Naive thymus-derived CD4-positive, alpha-beta T cell (primary cell): Measurements from ENCODE around the gene RPL41. TPM values are rescaled to one million over a fixed set of nuclear protein-coding genes. Genes with fewer than 3 reads are reported as not detected.

ENCODE experiments used
- ATAC-seq: fragments of 150-1000 bp; cut with Tn5 transposase; 2 replicates; pipeline ENCODE4 v1.10.0; 2021; ENCODE audit warnings: mild to moderate bottlenecking, moderate library complexity
- CTCF ChIA-PET: fragments of 350-600 bp; sonication (Branson Sonifier 250); formaldehyde crosslinking; loops from one replicate; lab custom pipeline; 2021; ENCODE audit warnings: antibody characterized with exemption; lab: Charles Lee
- POLR2A ChIA-PET: fragments of 350-600 bp; sonication (Branson Sonifier 250); formaldehyde crosslinking; loops from one replicate; lab custom pipeline; 2021; ENCODE audit warnings: antibody characterized with exemption, inconsistent platforms; lab: Charles Lee
- DNase-seq, 9 donors: peaks; one replicate each; pipeline versions ENCODE4 v3.0.0 to v3.0.0-alpha.2; 2020 to 2022; ENCODE audit warnings: mixed read lengths in 1 of 9
- H3K27ac ChIP-seq: one replicate; pipeline ENCODE4 v1.7.0; 2013; ENCODE audit warnings: mild to moderate bottlenecking, low read depth, low read length, moderate library complexity
- H3K27me3 ChIP-seq, 2 donors: one replicate each; pipeline ENCODE4 v1.7.0; 2013; ENCODE audit warnings: low read length in 2 of 2, mild to moderate bottlenecking in 2 of 2, moderate library complexity in 2 of 2; ENCODE audit not compliant: control insufficient read depth in 2 of 2, insufficient read depth in 2 of 2
- H3K36me3 ChIP-seq, 3 experiments: 1 replicate in 2 of 3; 2 replicates in 1 of 3; pipeline ENCODE4 v1.7.0; 2013; ENCODE audit warnings: low read length in 3 of 3, mild to moderate bottlenecking in 3 of 3, moderate library complexity in 1 of 3; ENCODE audit not compliant: insufficient read depth in 3 of 3, control insufficient read depth in 2 of 3
- H3K4me1 ChIP-seq, 2 donors: one replicate each; pipeline ENCODE4 v1.7.0; 2013; ENCODE audit warnings: low read length in 2 of 2, mild to moderate bottlenecking in 2 of 2, moderate library complexity in 1 of 2; ENCODE audit not compliant: control insufficient read depth in 2 of 2, insufficient read depth in 2 of 2
- H3K4me3 ChIP-seq: 2 replicates; pipeline ENCODE4 v1.7.0; 2013; ENCODE audit warnings: mild to moderate bottlenecking, low read length
- H3K9me3 ChIP-seq, 3 experiments: 1 replicate in 2 of 3; 2 replicates in 1 of 3; pipeline ENCODE4 v1.7.0; 2013; ENCODE audit warnings: low read length in 3 of 3; ENCODE audit not compliant: control insufficient read depth in 2 of 3
- H3K27ac Mint-ChIP-seq, 9 donors: one replicate each; pipeline ENCODE4 v1.8.0; 2020 to 2022; ENCODE audit warnings: mixed read lengths in 9 of 9, mild to moderate bottlenecking in 8 of 9, moderate library complexity in 5 of 9, inconsistent platforms in 2 of 9
- H3K27me3 Mint-ChIP-seq, 5 donors: one replicate each; pipeline ENCODE4 v1.8.0; 2021 to 2022; ENCODE audit warnings: mixed read lengths in 5 of 5, mild to moderate bottlenecking in 1 of 5
- H3K36me3 Mint-ChIP-seq, 5 donors: one replicate each; pipeline ENCODE4 v1.8.0; 2020 to 2022; ENCODE audit warnings: mixed read lengths in 5 of 5, mild to moderate bottlenecking in 3 of 5, inconsistent platforms in 1 of 5
- H3K4me1 Mint-ChIP-seq, 7 donors: one replicate each; pipeline ENCODE4 v1.8.0; 2020 to 2022; ENCODE audit warnings: mixed read lengths in 7 of 7, mild to moderate bottlenecking in 3 of 7, inconsistent platforms in 1 of 7
- H3K4me3 Mint-ChIP-seq, 10 donors: one replicate each; pipeline ENCODE4 v1.8.0; 2020 to 2022; ENCODE audit warnings: mild to moderate bottlenecking in 10 of 10, mixed read lengths in 10 of 10, moderate library complexity in 6 of 10, inconsistent platforms in 2 of 10
- H3K9me3 Mint-ChIP-seq, 11 donors: one replicate each; pipeline ENCODE4 v1.8.0; 2020 to 2022; ENCODE audit warnings: mixed read lengths in 11 of 11, mild to moderate bottlenecking in 4 of 11, inconsistent platforms in 1 of 11, moderate library complexity in 1 of 11
- intact Hi-C, 2 donors: fragments of 100-400 bp; cut with micrococcal nuclease; formaldehyde crosslinking; loops; one replicate each; pipeline ENCODE4 v1.15.1; 2023
- polyA plus RNA-seq, 2 donors: library from polyadenylated mRNA; unstranded; fragments of 300-500 nt; fragmentation: Illumina TruSeq; gene quantifications; one replicate each; pipeline ENCODE4 v1.2.3, GENCODE V29; 2021
- total RNA-seq, 6 experiments: library from RNA in 5 of 6; stranded (reverse) in 5 of 6; gene quantifications; 1 replicate in 5 of 6; 2 replicates in 1 of 6; pipeline ENCODE4 v1.2.3 and lab custom pipeline; 2021 to 2026

The RPL41 gene
- total and polyA plus RNA-seq, 7 experiments from 2014 or later, result 3,787 to 10,251 (median 6,043) TPM

GRCh38 chr12:56118688-56119357, 2.4 kb downstream of the RPL41 start:
- peaks cover 0 to 22% (median 0%) of the 10 kb centered on the region in 3 experiments for H3K36me3 ChIP-seq

DNA sequence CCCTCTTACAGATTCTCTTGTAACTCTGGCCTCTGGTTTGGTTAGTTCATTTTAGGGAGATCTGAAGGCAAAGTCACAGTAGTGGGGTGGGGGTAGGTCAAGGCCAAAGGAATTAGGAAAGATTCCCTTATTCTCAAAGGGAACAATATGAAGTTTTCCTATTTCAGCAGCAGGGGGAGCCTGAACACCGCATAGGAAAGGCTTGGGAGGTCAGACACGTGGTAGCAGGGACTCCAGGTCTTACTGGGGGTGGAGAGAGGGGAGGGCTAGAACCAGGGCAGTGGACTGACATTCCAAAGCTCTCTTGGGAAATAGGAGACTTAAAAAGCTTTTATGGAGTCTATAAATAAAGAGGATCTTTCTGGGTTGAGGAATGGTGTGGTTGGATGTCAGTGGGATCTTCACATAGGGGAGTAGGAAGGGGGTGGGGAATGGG, 2.9 kb downstream of the RPL41 start:
- H3K9me3 ChIP-seq, result no peaks in the 10 kb centered on the region
- peak in 8 of 9 donors; percentile 48 to 70 (median 60) for DNase-seq
- H3K27me3 Mint-ChIP-seq, result no peaks in the 10 kb centered on the region
- intact Hi-C loops, result loop anchor here (1.0 to 10.0 kb wide), 18 partner anchors 39 to 1623 kb away; partner anchors contain the start of genes ANKRD52 (in 2 of the 2), COQ10A (in 2 of the 2), SUOX (in 2 of the 2) and BAZ2A (in 1 of the 2)
- H3K27ac ChIP-seq, result peak overlapping the region; percentile 93
- no peak overlapping the region for H3K4me3 ChIP-seq
- POLR2A ChIA-PET, result interaction anchor here (0.8 to 7.6 kb wide), 15 partner anchors 9 to 351 kb away, joined by 3 to 230 read pairs (median 11); partner anchors contain the start of genes ANKRD52, ESYT1, MYL6 and PA2G4
- no peaks in the 10 kb centered on the region for H3K27me3 ChIP-seq
- peaks cover 0 to 5% (median 0%) of the 10 kb centered on the region in 11 donors for H3K9me3 Mint-ChIP-seq
- no peak for ATAC-seq
- peaks cover 7 to 25% (median 17%) of the 10 kb centered on the region in 5 donors for H3K36me3 Mint-ChIP-seq
- H3K27ac Mint-ChIP-seq, result peak overlapping the region; percentile 89 to 99 (median 98)
- peaks cover 24 to 25% of the 10 kb centered on the region in 2 donors for H3K4me1 ChIP-seq
- peaks cover 24 to 53% (median 41%) of the 10 kb centered on the region in 7 donors for H3K4me1 Mint-ChIP-seq
- peaks cover 0 to 20% (median 0%) of the 10 kb centered on the region in 3 experiments for H3K36me3 ChIP-seq
- peak overlapping the region; percentile 87 to 100 (median 96) for H3K4me3 Mint-ChIP-seq
- CTCF ChIA-PET, result interaction anchor here (0.7 to 13.4 kb wide), 15 partner anchors 9 to 344 kb away, joined by 3 to 193 read pairs (median 4); partner anchors contain the start of genes ESYT1, MYL6, PA2G4 and RNF41

More at GRCh38 chr12:56118688-56119357, 2.4 kb downstream of the RPL41 start:
- DNase-seq (no peak), ATAC-seq (no peak)
- peaks cover 24 to 25% of the 10 kb centered on the region in 2 donors for H3K4me1 ChIP-seq
- H3K27ac Mint-ChIP-seq, result peak overlapping the region; percentile 89 to 99 (median 98)
- peaks cover 24 to 49% (median 36%) of the 10 kb centered on the region in 7 donors for H3K4me1 Mint-ChIP-seq
- peak overlapping the region; percentile 93 for H3K27ac ChIP-seq
- CTCF ChIA-PET, result interaction anchor here (0.5 to 13.4 kb wide), 24 partner anchors 9 to 380 kb away, joined by 3 to 193 read pairs (median 5); partner anchors contain the start of genes ANKRD52, ESYT1, MYL6 and PA2G4
- H3K4me3 ChIP-seq, result peak overlapping the region; percentile 95
- POLR2A ChIA-PET, result interaction anchor here (0.8 to 7.6 kb wide), 36 partner anchors 9 to 375 kb away, joined by 3 to 230 read pairs (median 5); partner anchors contain the start of genes ANKRD52, CNPY2, ESYT1 and GDF11
- peaks cover 7 to 25% (median 19%) of the 10 kb centered on the region in 5 donors for H3K36me3 Mint-ChIP-seq
- no peaks in the 10 kb centered on the region for H3K27me3 ChIP-seq
- H3K9me3 ChIP-seq, result no peaks in the 10 kb centered on the region
- H3K27me3 Mint-ChIP-seq, result no peaks in the 10 kb centered on the region
- intact Hi-C loops, result loop anchor here (1.0 to 10.0 kb wide), 33 partner anchors 7 to 1623 kb away; partner anchors contain the start of genes ANKRD52 (in 2 of the 2), COQ10A (in 2 of the 2), MYL6 (in 2 of the 2) and MYL6B (in 2 of the 2)
- peak overlapping the region; percentile 87 to 100 (median 96) for H3K4me3 Mint-ChIP-seq
- H3K9me3 Mint-ChIP-seq, result peaks cover 0 to 5% (median 0%) of the 10 kb centered on the region in 11 donors

DNA sequence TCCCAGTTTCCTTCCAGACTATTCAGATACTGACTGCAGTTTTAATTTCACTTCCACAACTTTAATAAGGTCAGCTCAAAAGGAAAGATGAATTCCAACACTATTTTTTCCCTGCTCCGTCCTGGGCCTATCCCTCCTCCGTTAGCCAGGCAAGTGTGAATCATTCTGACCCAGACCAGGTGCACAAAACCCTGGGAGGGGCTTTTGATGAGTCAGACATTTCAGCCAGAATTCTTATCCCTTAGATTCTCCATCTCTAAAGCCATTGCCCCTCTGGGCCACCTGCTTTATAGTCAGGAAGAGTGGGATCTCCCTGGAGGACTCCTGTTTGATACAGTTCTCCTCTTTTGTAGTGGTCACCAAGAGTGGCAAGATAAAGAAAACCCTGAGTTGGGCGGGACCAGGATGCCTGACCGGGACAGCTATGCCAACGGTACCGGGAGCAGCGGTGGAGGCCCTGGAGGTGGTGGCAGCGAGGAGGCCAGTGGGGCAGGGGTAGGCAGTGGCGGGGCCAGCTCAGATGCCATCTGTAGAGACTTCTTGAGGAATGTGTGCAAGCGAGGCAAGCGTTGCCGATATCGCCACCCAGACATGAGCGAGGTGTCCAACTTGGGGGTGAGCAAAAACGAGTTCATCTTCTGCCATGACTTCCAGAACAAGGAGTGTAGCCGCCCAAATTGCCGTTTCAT, 3.9 kb downstream of the RPL41 start:
- Mint-ChIP-seq H3K4me1 (peaks cover 24 to 60% (median 46%) of the 10 kb centered on the region in 7 donors), H3K36me3 (peaks cover 7 to 25% (median 17%) of the 10 kb centered on the region in 5 donors), H3K4me3 (peak overlapping the region in 1 of 10 donors; percentile 18), H3K9me3 (peaks cover 0 to 5% (median 0%) of the 10 kb centered on the region in 11 donors), H3K27ac (peak overlapping the region in 2 of 9 donors; percentile 36 to 38), H3K27me3 (no peaks in the 10 kb centered on the region)
- H3K27me3 ChIP-seq, result no peaks in the 10 kb centered on the region
- no peaks in the 10 kb centered on the region for H3K9me3 ChIP-seq
- ChIA-PET CTCF (interaction anchor here (0.7 to 13.4 kb wide), 12 partner anchors 8 to 343 kb away, joined by 3 to 193 read pairs (median 4); partner anchors contain the start of genes ESYT1, MYL6, PA2G4 and RNF41), POLR2A (interaction anchor here (0.5 to 7.6 kb wide), 11 partner anchors 8 to 147 kb away, joined by 3 to 230 read pairs (median 46); partner anchors contain the start of genes ANKRD52, ESYT1, MYL6 and PA2G4)
- H3K27ac ChIP-seq, result no peak overlapping the region
- DNase-seq, result no peak
- intact Hi-C loops, result no loop called here
- ATAC-seq, result no peak
- H3K4me3 ChIP-seq, result no peak overlapping the region
- H3K36me3 ChIP-seq, result peaks cover 0 to 20% (median 0%) of the 10 kb centered on the region in 3 experiments
- H3K4me1 ChIP-seq, result peaks cover 24 to 29% of the 10 kb centered on the region in 2 donors

GRCh38 chr12:56121204-56121870, 4.9 kb downstream of the RPL41 start:
- Histone ChIP-seq H3K4me1 (peaks cover 27 to 35% of the 10 kb centered on the region in 2 donors), H3K27me3 (no peaks in the 10 kb centered on the region), H3K36me3 (peaks cover 0 to 18% (median 0%) of the 10 kb centered on the region in 3 experiments), H3K4me3 (no peak overlapping the region), H3K9me3 (no peaks in the 10 kb centered on the region), H3K27ac (no peak overlapping the region)
- Mint-ChIP-seq H3K27ac (peak overlapping the region in 1 of 9 donors; percentile 36), H3K27me3 (no peaks in the 10 kb centered on the region), H3K9me3 (peaks cover 0 to 5% (median 0%) of the 10 kb centered on the region in 11 donors), H3K4me1 (peaks cover 29 to 60% (median 50%) of the 10 kb centered on the region in 7 donors), H3K36me3 (peaks cover 7 to 25% (median 17%) of the 10 kb centered on the region in 5 donors), H3K4me3 (no peak overlapping the region)
- POLR2A ChIA-PET, result interaction anchor here (0.7 to 7.6 kb wide), 4 partner anchors 17 to 137 kb away, joined by 3 to 230 read pairs (median 74); partner anchors contain the start of genes ANKRD52, PA2G4 and SMARCC2
- intact Hi-C loops, result no loop called here
- DNase-seq (no peak), ATAC-seq (no peak)
- CTCF ChIA-PET, result interaction anchor here (0.7 to 13.4 kb wide), 3 partner anchors 68 to 85 kb away, joined by 3 to 193 read pairs (median 3); partner anchors contain the start of gene SMARCC2

DNA sequence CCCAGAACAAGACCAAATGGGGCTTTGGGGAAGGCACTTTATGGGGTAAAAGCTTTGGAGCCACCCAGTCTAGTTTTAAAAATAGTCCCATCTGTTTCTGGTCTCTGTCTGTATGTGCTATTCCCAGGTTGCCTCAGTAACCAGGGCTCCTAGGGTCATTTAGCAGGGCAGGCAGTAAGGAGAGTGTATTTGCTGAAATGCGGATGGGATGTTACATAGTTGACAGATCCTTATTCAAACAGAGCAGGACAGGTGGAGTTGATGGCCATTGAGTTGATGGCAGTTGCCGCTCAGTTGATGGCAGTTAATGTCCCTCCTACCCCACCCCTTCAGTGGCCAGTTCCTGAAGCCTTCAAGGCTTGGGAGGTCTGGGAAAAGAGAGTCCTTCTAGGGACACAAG, 6.2 kb downstream of the RPL41 start:
- Mint-ChIP-seq H3K36me3 (peaks cover 3 to 14% (median 4%) of the 10 kb centered on the region in 5 donors), H3K9me3 (peaks cover 0 to 5% (median 0%) of the 10 kb centered on the region in 11 donors), H3K27ac (peak overlapping the region in 4 of 9 donors; percentile 1 to 79 (median 18)), H3K4me3 (no peak overlapping the region), H3K27me3 (no peaks in the 10 kb centered on the region), H3K4me1 (peaks cover 35 to 61% (median 59%) of the 10 kb centered on the region in 7 donors)
- ATAC-seq, result no peak
- no peak overlapping the region for H3K4me3 ChIP-seq
- intact Hi-C loops, result no loop called here
- peaks cover 36 to 46% of the 10 kb centered on the region in 2 donors for H3K4me1 ChIP-seq
- no peak for DNase-seq
- H3K9me3 ChIP-seq, result no peaks in the 10 kb centered on the region
- ChIA-PET CTCF (interaction anchor here (0.7 to 13.4 kb wide), 4 partner anchors 29 to 83 kb away, joined by 3 to 193 read pairs (median 3); partner anchors contain the start of gene SMARCC2), POLR2A (interaction anchor here (0.6 to 13.1 kb wide), 5 partner anchors 37 to 273 kb away, joined by 3 to 192 read pairs (median 5); partner anchors contain the start of genes MYL6 and SMARCC2)
- no peak overlapping the region for H3K27ac ChIP-seq
- no peaks in the 10 kb centered on the region for H3K27me3 ChIP-seq
- peaks cover 0 to 17% (median 0%) of the 10 kb centered on the region in 3 experiments for H3K36me3 ChIP-seq
